ENCODE measurements around the gene STK10. TPM values are rescaled to one million over a fixed set of nuclear protein-coding genes. Genes with fewer than 3 reads are reported as not detected.
A peak's percentile ranks its signal among the peaks of the same experiment; 100 is the strongest.

STK10 gene
- total and polyA plus RNA-seq, 2 donors from 2014 or later: 7.2 to 42.8 TPM

GRCh38 chr5:172052450-172053236, 135.4 kb downstream of the STK10 start:
- Histone ChIP-seq H3K27me3 (ENCODE audit: control insufficient read depth, insufficient read depth, low read length) (no peaks in the 10 kb centered on the region), H3K36me3 (ENCODE audit: control insufficient read depth in 2 of 3, insufficient read depth in 3 of 3, low read length in 3 of 3) (no peaks in the 10 kb centered on the region)
- no peak for FAIRE-seq

GRCh38 chr5:172051643-172052339, 136.2 kb downstream of the STK10 start:
- Histone ChIP-seq H3K36me3 (ENCODE audit: control insufficient read depth in 2 of 3, insufficient read depth in 3 of 3, low read length in 3 of 3) (no peaks in the 10 kb centered on the region), H3K9me3 (ENCODE audit: control insufficient read depth in 2 of 3, insufficient read depth in 1 of 3, low read length in 3 of 3) (no peaks in the 10 kb centered on the region), H3K27ac (ENCODE audit: low read depth in 2 of 2, low read length in 2 of 2) (no peak overlapping the region), H3K9ac (ENCODE audit: low read length in 3 of 3) (no peak overlapping the region), H3K27me3 (ENCODE audit: control insufficient read depth, insufficient read depth, low read length) (no peaks in the 10 kb centered on the region), H3K4me1 (ENCODE audit: control insufficient read depth in 2 of 3, insufficient read depth in 2 of 3, low read depth in 1 of 3, low read length in 3 of 3) (peaks cover 0 to 4% (median 0%) of the 10 kb centered on the region in 3 donors), H3K4me3 (ENCODE audit: low read length in 3 of 3) (no peak overlapping the region)
- peak in 3 of 5 donors; percentile 27 to 76 (median 29) for DNase-seq
- no peak for TF ChIP-seq CTCF (IDR thresholded peaks at IDR 0.05; ENCODE audit: borderline replicate concordance, extremely low read depth, insufficient read depth)
- no peak for FAIRE-seq
- intact Hi-C loops (cut with DNase I): no loop called here

More at GRCh38 chr5:172052450-172053236, 135.4 kb downstream of the STK10 start:
- H3K27ac ChIP-seq (ENCODE audit: low read depth in 2 of 2, low read length in 2 of 2): no peak overlapping the region
- no peaks in the 10 kb centered on the region for H3K4me1 ChIP-seq (ENCODE audit: control insufficient read depth in 2 of 3, insufficient read depth in 2 of 3, low read depth in 1 of 3, low read length in 3 of 3)
- no peaks in the 10 kb centered on the region for H3K9me3 ChIP-seq (ENCODE audit: control insufficient read depth in 2 of 3, insufficient read depth in 1 of 3, low read length in 3 of 3)
- no peak overlapping the region for H3K9ac ChIP-seq (ENCODE audit: low read length in 3 of 3)
- TF ChIP-seq CTCF (IDR thresholded peaks at IDR 0.05; ENCODE audit: borderline replicate concordance, extremely low read depth, insufficient read depth): no peak
- intact Hi-C loops (cut with DNase I): no loop called here
- DNase-seq: peak in 1 of 5 donors; percentile 76
- H3K4me3 ChIP-seq (ENCODE audit: low read length in 3 of 3): no peak overlapping the region

GRCh38 chr5:172050080-172050479, 137.9 kb downstream of the STK10 start:
- TF ChIP-seq CTCF (IDR thresholded peaks at IDR 0.05; ENCODE audit: borderline replicate concordance, extremely low read depth, insufficient read depth): no peak
- Histone ChIP-seq H3K4me1 (ENCODE audit: control insufficient read depth in 2 of 3, insufficient read depth in 2 of 3, low read depth in 1 of 3, low read length in 3 of 3) (peaks cover 0 to 4% (median 0%) of the 10 kb centered on the region in 3 donors), H3K36me3 (ENCODE audit: control insufficient read depth in 2 of 3, insufficient read depth in 3 of 3, low read length in 3 of 3) (no peaks in the 10 kb centered on the region), H3K9ac (ENCODE audit: low read length in 3 of 3) (no peak overlapping the region), H3K9me3 (ENCODE audit: control insufficient read depth in 2 of 3, insufficient read depth in 1 of 3, low read length in 3 of 3) (no peaks in the 10 kb centered on the region), H3K27me3 (ENCODE audit: control insufficient read depth, insufficient read depth, low read length) (no peaks in the 10 kb centered on the region), H3K4me3 (ENCODE audit: low read length in 3 of 3) (no peak overlapping the region), H3K27ac (ENCODE audit: low read depth in 2 of 2, low read length in 2 of 2) (no peak overlapping the region)
- intact Hi-C loops (cut with DNase I): no loop called here
- DNase-seq (no peak), FAIRE-seq (no peak)
